GM18861 (cell line): ENCODE measurements around the gene TMCO6.
"Not testable (repeated sequence)": the region's sequence is repeated elsewhere in the genome, so short reads cannot be mapped to it uniquely, and the experiment has no call there.

Source experiments
- ATAC-seq: cut with Tn5 transposase; IDR thresholded peaks from one replicate; pipeline ENCODE4 v1.9.1; 2021; ENCODE audit not compliant: unreplicated experiment

The TMCO6 gene

DNA sequence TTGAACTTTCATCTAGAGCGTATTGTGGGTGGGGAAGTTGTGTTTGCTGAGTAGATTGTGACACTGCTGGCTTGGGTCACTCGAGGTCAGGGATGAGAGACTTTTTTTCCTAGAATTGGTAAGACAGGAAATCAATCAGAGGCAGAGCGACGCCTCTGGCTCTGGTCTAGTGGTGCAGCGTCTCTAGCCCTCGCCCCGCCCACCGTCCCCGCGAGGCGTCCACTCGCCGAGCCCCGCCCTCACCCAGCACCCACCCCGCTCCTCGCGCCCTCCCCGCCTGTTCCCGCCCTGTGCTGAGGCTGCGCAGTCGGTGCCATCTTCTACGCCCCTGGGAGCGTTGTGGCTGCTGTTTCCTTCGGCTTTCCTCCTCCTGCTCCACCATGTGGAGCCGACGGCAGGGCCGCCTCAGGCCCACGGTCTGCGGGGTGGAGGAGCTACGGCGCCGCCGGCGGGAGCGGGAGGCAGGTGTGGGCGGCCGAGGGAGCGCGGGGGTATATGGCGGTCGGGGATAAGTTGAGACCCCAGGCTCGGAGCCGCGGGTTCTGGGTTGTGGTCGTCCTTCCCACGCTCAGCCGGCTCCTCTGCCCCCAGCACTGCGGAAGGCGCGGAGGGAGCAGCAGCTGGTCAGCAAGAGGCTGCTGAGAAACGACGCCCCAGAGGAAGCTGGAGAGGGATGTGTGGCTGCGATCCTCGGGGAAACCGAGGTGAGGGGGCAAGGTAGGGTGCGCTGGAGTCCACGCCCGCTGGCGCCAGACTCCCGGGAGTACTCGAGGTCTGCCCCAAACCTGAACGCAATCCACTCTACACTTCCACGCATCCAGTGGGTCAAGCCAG is at the start of gene TMCO6:
Gene TMCO6 (plus strand): TSS at position 304 of the 834 bp plus-strand sequence. CDS start 77 bp downstream, at position 381.
- peak; percentile 82 for ATAC-seq

- ATAC-seq, result no peak
Measured at GRCh38 chr5:140590861-140591260, 48.4 kb upstream of the TMCO6 start.

GRCh38 chr5:140591747-140592372 is 47.4 kb upstream of the TMCO6 start:
- ATAC-seq, result no peak

- not testable (repeated sequence) for ATAC-seq
Measured at GRCh38 chr5:140593070-140593469, 46.2 kb upstream of the TMCO6 start.

DNA sequence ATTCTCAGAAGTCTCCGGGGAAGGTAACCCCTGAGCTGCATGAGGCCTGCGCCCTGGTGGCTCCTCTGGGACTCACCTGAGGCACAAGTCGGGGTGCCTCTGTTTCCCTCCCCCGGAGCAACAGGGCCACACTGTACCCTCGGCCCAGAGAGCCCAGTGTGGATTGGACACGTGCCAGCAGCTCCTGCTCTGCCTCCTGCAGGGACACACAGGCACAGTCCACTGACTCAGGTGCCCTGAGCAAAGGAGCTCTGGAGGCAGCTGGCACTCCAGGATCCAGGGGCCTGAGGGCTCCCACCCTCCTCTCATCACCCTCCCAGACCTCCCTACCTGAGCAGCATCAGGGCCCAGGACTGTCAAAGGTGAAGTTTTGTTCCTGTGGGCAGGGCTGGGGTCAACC is 45.1 kb upstream of the TMCO6 start:
- no peak for ATAC-seq

DNA sequence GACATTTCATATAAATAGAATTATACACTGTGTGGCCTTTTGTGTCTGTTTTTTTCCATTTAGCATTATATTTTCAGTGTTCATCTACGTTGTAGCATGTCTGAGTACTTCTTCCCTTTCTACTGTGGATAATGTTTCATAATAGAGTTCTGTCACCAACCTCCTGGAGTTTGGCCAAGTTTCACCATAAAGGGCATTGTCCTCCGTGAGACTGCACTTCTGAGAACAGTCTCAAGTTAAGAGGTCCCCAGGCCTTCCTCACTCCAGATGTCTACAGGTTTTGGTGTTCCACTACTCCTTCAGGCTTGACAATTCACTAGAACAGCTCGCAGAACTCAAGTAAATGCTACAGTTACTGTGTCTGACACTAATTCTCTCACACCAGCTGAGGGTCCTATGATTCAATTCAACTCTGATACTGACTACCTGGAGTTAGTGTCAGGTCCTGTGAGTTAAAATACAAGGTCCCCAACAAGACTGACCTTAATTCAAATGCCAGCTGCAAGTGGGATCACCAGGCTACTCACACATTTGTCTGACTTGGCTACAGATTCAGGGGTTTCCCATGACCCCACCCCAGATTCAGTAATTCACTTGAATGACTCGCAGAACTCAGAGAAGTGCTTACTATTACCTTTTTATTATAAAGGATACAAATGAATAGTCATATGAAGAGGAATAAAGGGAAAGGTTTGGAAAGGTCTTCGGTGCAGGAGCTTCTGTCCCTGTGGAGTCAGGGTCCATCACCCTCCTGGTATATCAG is 43.5 kb upstream of the TMCO6 start:
- ATAC-seq, result no peak

DNA sequence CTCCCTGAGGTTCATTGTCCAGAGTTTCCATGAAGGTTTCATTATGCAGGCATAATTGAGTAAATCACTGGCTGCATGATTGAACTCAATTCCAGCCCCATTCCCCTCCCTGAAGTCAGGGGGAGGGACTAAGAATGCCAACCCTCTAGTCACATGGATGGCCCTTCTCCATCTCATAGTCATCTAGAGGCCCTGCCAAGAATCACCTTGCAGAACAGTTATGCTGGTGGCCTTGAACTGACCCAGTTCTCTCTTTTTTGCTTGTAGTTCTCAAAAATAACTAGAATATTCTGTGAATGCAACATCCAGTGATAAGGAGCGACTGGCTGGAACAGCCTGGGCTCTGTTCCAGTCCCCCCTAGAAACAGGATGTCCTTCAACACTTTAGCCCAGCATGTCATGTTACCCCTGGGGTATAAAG is 42.9 kb upstream of the TMCO6 start:
- no peak for ATAC-seq

DNA sequence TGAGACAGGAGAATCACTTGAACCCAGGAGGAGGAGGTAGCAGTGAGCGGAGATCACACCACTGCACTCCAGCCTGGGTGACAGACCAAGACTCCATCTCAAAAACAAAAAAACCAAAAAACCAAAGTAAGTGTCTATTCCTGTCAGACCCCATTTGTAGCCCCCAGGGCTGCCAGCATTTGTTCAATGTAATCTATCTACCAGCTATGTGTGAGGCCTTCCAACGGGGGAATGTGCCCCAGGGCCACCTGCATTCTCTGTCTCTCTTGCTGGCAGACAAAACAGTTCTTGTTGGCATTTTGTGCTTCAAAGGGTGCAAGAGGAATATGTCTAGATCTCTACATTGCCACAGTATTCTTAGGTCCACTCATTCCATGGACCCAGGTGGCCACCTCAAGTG is 40.4 kb upstream of the TMCO6 start:
- ATAC-seq, result no peak

DNA sequence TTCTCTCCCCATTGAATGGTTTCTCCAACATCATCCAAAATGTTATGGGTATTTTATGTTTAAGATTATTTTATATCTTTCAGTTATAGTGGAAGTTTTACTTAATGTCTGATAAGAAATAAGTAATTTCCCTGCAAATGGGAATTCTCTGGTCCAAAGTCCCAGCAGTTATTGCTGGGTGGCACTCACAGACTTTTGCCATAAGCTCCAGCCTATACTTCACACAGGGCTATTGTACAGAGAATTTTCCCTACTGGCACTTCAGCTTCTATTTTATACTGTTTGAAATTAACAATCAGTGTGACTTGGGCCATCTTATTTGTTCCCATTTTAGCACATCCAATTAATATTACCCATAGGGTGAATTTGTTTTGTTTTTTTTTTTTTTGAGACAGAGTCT is 39.2 kb upstream of the TMCO6 start:
- ATAC-seq, result no peak

DNA sequence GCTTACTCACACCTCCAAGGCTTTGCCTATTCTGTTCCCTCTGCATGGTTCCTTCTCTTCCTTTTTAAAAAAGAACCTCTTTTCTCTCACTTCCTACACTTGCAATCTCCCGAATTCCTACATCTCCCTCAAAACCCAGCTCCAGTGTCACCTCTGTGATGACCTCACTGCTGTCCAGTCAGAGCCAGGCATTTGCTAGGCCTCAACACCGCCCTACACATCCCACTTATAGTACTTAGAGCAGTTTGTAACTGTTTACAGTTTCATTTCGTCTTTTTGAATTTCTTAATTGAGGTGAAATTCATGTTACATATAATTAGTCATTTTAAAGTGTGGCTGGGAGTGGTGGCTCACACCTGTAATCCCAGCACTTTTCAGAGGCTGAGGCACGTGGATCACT is 37.1 kb upstream of the TMCO6 start:
- ATAC-seq, result no peak

DNA sequence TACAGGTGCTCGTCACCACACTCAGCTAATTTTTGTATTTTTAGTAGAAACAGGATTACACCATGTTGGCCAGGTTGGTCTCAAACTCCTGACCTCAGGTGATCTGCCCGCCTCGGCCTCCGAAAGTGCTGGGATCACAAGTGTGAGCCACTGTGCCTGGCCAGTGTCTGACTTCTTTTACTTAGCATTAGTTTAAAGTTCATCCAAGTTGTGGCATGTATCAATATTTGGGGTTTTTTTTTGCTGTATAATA is 35.9 kb upstream of the TMCO6 start:
- not testable (repeated sequence) for ATAC-seq

GRCh38 chr5:140603734-140604133 is 35.5 kb upstream of the TMCO6 start:
- ATAC-seq, result no peak

DNA sequence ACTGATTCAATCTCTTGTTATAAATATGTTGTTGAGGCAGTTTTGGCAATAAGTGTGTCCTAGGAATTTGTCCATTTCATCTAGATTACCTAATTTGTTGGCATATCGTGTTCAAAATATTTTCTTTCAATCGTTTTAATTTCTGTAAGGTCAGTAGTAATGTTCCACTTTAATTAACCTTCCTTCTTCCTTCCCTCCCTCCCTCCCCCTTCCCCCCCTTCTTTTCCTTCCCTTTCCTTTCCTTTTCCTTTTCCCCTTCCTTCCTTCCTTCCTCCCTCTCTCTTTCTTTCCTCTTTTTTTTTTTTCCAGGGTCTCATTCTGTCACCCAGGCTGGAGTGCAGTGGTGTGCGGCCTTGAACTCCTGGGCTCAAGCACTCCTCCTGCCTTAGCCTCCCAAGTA is 33.4 kb upstream of the TMCO6 start:
- ATAC-seq, result no peak

- ATAC-seq, result no peak
Measured at GRCh38 chr5:140607031-140607430, 32.2 kb upstream of the TMCO6 start.

GRCh38 chr5:140608722-140609121 is 30.5 kb upstream of the TMCO6 start:
- no peak for ATAC-seq

- no peak for ATAC-seq
Measured at GRCh38 chr5:140609126-140609525, 30.1 kb upstream of the TMCO6 start.

GRCh38 chr5:140611020-140611521 is 28.2 kb upstream of the TMCO6 start:
- no peak for ATAC-seq

GRCh38 chr5:140622301-140622700 is 16.9 kb upstream of the TMCO6 start:
- no peak for ATAC-seq

DNA sequence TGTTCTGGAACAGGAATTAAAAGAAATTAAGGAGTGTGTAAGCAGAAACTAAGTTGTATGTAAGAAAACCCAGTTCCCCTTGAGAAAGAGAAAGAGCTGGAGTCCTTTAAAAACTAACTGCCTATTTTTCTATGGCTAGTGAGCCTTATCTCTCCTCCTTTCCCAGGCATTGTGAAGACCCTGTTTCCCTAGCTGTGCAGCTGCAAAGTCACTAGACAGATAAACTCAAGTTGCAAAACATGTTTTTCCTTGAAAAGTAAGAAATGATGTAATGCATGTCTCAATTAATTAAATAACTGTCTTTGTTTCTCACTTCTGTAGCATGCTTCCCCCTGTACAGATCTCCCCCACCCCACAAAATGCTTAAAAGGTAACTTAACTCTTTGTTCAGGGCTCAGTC is 16.2 kb upstream of the TMCO6 start:
- ATAC-seq, result not testable (repeated sequence)

GRCh38 chr5:140624886-140625285 is 14.4 kb upstream of the TMCO6 start:
- not testable (repeated sequence) for ATAC-seq

- no peak for ATAC-seq
Measured at GRCh38 chr5:140627972-140628371, 11.3 kb upstream of the TMCO6 start.

- ATAC-seq, result no peak
Measured at GRCh38 chr5:140628711-140629110, 10.5 kb upstream of the TMCO6 start.
